A673 (cell line): ENCODE data around the gene MLLT6. TPM values are rescaled to one million over a fixed set of nuclear protein-coding genes. Genes with fewer than 3 reads are reported as not detected.

Experiments used
- BruUV-seq: library from RNA; stranded (reverse); fragments of 400-500 nt; replicated peaks from 2 replicates; lab custom pipeline; 2021; lab: Mats Ljungman, UMichigan
- CTCF ChIA-PET: fragments of 300-600 bp; sonication (Branson Sonifier 250); formaldehyde crosslinking; loops from one replicate; lab custom pipeline; 2022; ENCODE audit warnings: antibody characterized with exemption; lab: Charles Lee
- POLR2A ChIA-PET: fragments of 300-600 bp; sonication (Branson Sonifier 250); formaldehyde crosslinking; loops from one replicate; lab custom pipeline; 2022; ENCODE audit warnings: antibody characterized with exemption; ENCODE audit not compliant: low non-redundant PET; lab: Charles Lee
- DNase-seq: peaks from one replicate; pipeline ENCODE4 v3.0.0-alpha.2; 2015; ENCODE audit warnings: low spot score
- H3K27ac ChIP-seq: fragments of 200-600 bp; sonication (generic); 2 replicates; pipeline ENCODE4 v1.5.1; 2016; ENCODE audit warnings: mixed run types, low read depth, mild to moderate bottlenecking, mixed read lengths, antibody characterized with exemption, low read length; ENCODE audit not compliant: poor library complexity, severe bottlenecking
- H3K27me3 ChIP-seq: fragments of 200-600 bp; sonication (generic); replicated peaks from 2 replicates; pipeline ENCODE4 v1.6.1; 2017; ENCODE audit warnings: mixed run types, low read depth, mild to moderate bottlenecking, mixed read lengths, antibody characterized with exemption, low read length; ENCODE audit not compliant: insufficient read depth, poor library complexity
- H3K36me3 ChIP-seq: fragments of 200-600 bp; sonication (generic); 2 replicates; pipeline ENCODE4 v1.6.1; 2016; ENCODE audit warnings: mixed run types, mild to moderate bottlenecking, mixed read lengths, antibody characterized with exemption, low read length; ENCODE audit not compliant: insufficient read depth, poor library complexity, severe bottlenecking
- H3K4me1 ChIP-seq: fragments of 200-600 bp; sonication (generic); 2 replicates; pipeline ENCODE4 v1.6.1; 2017; ENCODE audit warnings: mixed run types, mild to moderate bottlenecking, mixed read lengths, antibody characterized with exemption, low read length; ENCODE audit not compliant: insufficient read depth, poor library complexity, severe bottlenecking
- H3K4me3 ChIP-seq: fragments of 200-600 bp; sonication (generic); 2 replicates; pipeline ENCODE4 v1.5.1; 2016; ENCODE audit warnings: low read depth, mixed run types, mild to moderate bottlenecking, mixed read lengths, low read length; ENCODE audit not compliant: poor library complexity, severe bottlenecking
- H3K9me3 ChIP-seq: fragments of 200-600 bp; sonication (generic); 2 replicates; pipeline ENCODE4 v1.6.1; 2016; ENCODE audit warnings: mixed run types, low read depth, mild to moderate bottlenecking, mixed read lengths, antibody characterized with exemption, low read length; ENCODE audit not compliant: poor library complexity, severe bottlenecking
- CTCF ChIP-seq: fragments of 300-800, 200-600 bp; sonication (generic); conservative IDR thresholded peaks from 2 replicates; pipeline ENCODE4 v1.5.1; 2017; ENCODE audit warnings: low read depth, mild to moderate bottlenecking, antibody characterized with exemption, low read length, moderate library complexity, mixed read lengths
- EZH2 ChIP-seq: fragments of 200-600 bp; sonication (generic); IDR thresholded peaks from 2 replicates; pipeline ENCODE4 v1.6.1; 2017; ENCODE audit warnings: borderline replicate concordance, low read depth, mild to moderate bottlenecking, mixed read lengths, antibody characterized with exemption, low read length; ENCODE audit not compliant: poor library complexity, severe bottlenecking
- intact Hi-C: fragments of 100-400 bp; cut with micrococcal nuclease; formaldehyde crosslinking; loops from one replicate; pipeline ENCODE4 v1.10.0; 2022; ENCODE audit not compliant: unreplicated experiment
- total RNA-seq: library from RNA; stranded (reverse); gene quantifications from 2 replicates; pipeline ENCODE4 v1.2.3, GENCODE V29; 2021

The MLLT6 gene
- total RNA-seq, 1 experiment from 2014 or later: 41.4 TPM

DNA sequence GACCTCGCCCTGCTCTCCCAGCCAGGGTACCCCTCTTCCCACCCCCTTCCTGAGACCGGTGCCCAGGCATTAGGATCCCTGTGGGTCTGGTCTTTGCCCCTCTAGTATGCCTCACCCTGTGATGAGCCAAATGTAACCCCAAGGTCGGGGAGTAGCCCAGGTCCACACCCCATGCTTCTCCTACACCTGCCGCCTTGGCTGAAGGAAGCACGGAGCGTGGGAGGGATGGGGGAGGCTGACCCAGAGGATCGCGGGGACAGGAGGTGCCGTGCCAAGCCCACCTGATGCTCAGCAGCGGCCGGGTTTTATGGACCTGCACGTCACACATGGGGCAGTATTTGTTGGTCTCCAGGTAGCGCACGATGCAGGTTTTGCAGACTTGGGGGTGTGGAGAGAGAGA lies 34.2 kb downstream of the MLLT6 start:
- intact Hi-C loops: no loop called here
- peaks cover 3% of the 10 kb centered on the region for H3K36me3 ChIP-seq

GRCh38 chr17:38740044-38740443 lies 35.0 kb downstream of the MLLT6 start:
- BruUV-seq: no TSS peak
- TF ChIP-seq EZH2 (no peak), CTCF (no peak)
- Histone ChIP-seq H3K27ac (no peak overlapping the region), H3K9me3 (no peaks in the 10 kb centered on the region), H3K4me3 (no peak overlapping the region), H3K4me1 (peaks cover 5% of the 10 kb centered on the region), H3K36me3 (peaks cover 3% of the 10 kb centered on the region), H3K27me3 (no peaks in the 10 kb centered on the region)
- ChIA-PET POLR2A (no interaction called here), CTCF (interaction anchor here (0.5 kb wide), 1 partner anchor 341 kb away, joined by 4 read pairs; no protein-coding TSS in a partner anchor)
- DNase-seq: no peak
- intact Hi-C loops: no loop called here

More for the DNA sequence above, 34.2 kb downstream of the MLLT6 start:
- BruUV-seq: no TSS peak
- TF ChIP-seq EZH2 (no peak), CTCF (no peak)
- ChIA-PET POLR2A (no interaction called here), CTCF (no interaction called here)
- no peak overlapping the region for H3K27ac ChIP-seq
- no peaks in the 10 kb centered on the region for H3K9me3 ChIP-seq
- no peak for DNase-seq
- H3K4me3 ChIP-seq: no peak overlapping the region
- peaks cover 5% of the 10 kb centered on the region for H3K4me1 ChIP-seq
- no peaks in the 10 kb centered on the region for H3K27me3 ChIP-seq

GRCh38 chr17:38740806-38741205 lies 35.7 kb downstream of the MLLT6 start:
- BruUV-seq: no TSS peak
- Histone ChIP-seq H3K27ac (no peak overlapping the region), H3K4me3 (no peak overlapping the region), H3K27me3 (no peaks in the 10 kb centered on the region), H3K36me3 (peaks cover 3% of the 10 kb centered on the region), H3K4me1 (peaks cover 10% of the 10 kb centered on the region), H3K9me3 (no peaks in the 10 kb centered on the region)
- intact Hi-C loops: no loop called here
- ChIA-PET POLR2A (no interaction called here), CTCF (no interaction called here)
- DNase-seq: no peak
- TF ChIP-seq CTCF (no peak), EZH2 (no peak)
